ENCODE results near the gene FBXL22.

DNA sequence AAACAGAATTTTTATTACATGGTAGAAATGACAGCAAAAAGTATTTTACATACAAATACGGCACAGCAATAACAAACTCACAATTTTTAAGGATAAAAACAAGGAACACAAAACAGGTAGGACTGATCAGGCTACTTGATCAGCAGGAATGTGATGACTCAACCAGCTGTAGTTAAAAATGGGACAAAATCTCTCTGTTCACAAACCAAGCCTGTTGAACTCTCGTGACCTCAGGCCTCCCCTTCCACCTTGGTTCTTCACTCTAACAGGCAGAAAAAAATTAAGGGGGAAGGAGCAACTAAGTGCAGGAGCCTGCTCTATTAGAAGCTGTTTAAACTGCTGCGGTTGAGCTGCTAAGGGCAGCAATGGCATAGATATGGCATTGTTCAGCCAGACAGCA is 18.7 kb downstream of the FBXL22 start:
- TF ChIP-seq, protein P1, sequence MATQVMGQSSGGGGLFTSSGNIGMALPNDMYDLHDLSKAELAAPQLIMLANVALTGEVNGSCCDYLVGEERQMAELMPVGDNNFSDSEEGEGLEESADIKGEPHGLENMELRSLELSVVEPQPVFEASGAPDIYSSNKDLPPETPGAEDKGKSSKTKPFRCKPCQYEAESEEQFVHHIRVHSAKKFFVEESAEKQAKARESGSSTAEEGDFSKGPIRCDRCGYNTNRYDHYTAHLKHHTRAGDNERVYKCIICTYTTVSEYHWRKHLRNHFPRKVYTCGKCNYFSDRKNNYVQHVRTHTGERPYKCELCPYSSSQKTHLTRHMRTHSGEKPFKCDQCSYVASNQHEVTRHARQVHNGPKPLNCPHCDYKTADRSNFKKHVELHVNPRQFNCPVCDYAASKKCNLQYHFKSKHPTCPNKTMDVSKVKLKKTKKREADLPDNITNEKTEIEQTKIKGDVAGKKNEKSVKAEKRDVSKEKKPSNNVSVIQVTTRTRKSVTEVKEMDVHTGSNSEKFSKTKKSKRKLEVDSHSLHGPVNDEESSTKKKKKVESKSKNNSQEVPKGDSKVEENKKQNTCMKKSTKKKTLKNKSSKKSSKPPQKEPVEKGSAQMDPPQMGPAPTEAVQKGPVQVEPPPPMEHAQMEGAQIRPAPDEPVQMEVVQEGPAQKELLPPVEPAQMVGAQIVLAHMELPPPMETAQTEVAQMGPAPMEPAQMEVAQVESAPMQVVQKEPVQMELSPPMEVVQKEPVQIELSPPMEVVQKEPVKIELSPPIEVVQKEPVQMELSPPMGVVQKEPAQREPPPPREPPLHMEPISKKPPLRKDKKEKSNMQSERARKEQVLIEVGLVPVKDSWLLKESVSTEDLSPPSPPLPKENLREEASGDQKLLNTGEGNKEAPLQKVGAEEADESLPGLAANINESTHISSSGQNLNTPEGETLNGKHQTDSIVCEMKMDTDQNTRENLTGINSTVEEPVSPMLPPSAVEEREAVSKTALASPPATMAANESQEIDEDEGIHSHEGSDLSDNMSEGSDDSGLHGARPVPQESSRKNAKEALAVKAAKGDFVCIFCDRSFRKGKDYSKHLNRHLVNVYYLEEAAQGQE (tag by site-specific recombination; IDR thresholded peaks at IDR 0.05), result no peak
- TF ChIP-seq KLF8 (tag by site-specific recombination; IDR thresholded peaks at IDR 0.05) (no peak), ZNF121 (tag by site-specific recombination; IDR thresholded peaks at IDR 0.05) (no peak), HOXA7 (CRISPR knock-in tag; IDR thresholded peaks at IDR 0.05; ENCODE audit: borderline replicate concordance) (no peak), SP3 (tag by site-specific recombination; IDR thresholded peaks at IDR 0.05) (no peak)
- TF ChIP-seq, protein P2, sequence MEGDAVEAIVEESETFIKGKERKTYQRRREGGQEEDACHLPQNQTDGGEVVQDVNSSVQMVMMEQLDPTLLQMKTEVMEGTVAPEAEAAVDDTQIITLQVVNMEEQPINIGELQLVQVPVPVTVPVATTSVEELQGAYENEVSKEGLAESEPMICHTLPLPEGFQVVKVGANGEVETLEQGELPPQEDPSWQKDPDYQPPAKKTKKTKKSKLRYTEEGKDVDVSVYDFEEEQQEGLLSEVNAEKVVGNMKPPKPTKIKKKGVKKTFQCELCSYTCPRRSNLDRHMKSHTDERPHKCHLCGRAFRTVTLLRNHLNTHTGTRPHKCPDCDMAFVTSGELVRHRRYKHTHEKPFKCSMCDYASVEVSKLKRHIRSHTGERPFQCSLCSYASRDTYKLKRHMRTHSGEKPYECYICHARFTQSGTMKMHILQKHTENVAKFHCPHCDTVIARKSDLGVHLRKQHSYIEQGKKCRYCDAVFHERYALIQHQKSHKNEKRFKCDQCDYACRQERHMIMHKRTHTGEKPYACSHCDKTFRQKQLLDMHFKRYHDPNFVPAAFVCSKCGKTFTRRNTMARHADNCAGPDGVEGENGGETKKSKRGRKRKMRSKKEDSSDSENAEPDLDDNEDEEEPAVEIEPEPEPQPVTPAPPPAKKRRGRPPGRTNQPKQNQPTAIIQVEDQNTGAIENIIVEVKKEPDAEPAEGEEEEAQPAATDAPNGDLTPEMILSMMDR (tag by site-specific recombination; IDR thresholded peaks at IDR 0.05), result no peak
- TF ChIP-seq, protein P3, sequence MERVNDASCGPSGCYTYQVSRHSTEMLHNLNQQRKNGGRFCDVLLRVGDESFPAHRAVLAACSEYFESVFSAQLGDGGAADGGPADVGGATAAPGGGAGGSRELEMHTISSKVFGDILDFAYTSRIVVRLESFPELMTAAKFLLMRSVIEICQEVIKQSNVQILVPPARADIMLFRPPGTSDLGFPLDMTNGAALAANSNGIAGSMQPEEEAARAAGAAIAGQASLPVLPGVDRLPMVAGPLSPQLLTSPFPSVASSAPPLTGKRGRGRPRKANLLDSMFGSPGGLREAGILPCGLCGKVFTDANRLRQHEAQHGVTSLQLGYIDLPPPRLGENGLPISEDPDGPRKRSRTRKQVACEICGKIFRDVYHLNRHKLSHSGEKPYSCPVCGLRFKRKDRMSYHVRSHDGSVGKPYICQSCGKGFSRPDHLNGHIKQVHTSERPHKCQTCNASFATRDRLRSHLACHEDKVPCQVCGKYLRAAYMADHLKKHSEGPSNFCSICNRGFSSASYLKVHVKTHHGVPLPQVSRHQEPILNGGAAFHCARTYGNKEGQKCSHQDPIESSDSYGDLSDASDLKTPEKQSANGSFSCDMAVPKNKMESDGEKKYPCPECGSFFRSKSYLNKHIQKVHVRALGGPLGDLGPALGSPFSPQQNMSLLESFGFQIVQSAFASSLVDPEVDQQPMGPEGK (tag by site-specific recombination; IDR thresholded peaks at IDR 0.05), result no peak
- TF ChIP-seq, protein P4, sequence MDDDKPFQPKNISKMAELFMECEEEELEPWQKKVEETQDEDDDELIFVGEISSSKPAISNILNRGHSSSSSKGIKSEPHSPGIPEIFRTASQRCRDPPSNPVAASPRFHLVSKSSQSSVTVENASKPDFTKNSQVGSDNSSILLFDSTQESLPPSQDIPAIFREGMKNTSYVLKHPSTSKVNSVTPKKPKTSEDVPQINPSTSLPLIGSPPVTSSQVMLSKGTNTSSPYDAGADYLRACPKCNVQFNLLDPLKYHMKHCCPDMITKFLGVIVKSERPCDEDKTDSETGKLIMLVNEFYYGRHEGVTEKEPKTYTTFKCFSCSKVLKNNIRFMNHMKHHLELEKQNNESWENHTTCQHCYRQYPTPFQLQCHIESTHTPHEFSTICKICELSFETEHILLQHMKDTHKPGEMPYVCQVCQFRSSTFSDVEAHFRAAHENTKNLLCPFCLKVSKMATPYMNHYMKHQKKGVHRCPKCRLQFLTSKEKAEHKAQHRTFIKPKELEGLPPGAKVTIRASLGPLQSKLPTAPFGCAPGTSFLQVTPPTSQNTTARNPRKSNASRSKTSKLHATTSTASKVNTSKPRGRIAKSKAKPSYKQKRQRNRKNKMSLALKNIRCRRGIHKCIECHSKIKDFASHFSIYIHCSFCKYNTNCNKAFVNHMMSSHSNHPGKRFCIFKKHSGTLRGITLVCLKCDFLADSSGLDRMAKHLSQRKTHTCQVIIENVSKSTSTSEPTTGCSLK (tag by site-specific recombination; IDR thresholded peaks at IDR 0.05), result no peak
